Measurements from ENCODE around the gene KRTAP5-10.

The KRTAP5-10 gene

DNA sequence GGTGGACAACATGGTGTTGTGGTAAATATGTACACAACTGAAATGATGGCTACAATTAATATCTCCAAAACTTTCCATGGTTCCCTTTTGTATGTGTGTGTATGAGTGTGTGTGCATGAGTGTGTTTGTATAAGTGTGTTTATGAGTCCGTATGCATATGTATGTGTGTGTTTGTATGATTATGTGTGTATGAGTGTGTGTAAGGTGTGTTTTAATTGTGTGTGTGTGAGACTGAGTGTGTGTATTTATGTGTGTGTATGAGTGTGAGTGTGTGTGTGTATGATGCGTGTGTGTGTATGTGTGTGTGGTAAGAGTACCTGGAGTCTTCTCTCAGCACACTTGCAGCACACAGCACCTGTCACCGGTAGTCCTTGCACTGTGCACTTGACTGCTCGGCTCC, 9.3 kb upstream of the KRTAP5-10 start:
- Histone ChIP-seq H3K27ac (ENCODE audit: low read depth, low read length) (no peak overlapping the region), H3K27me3 (ENCODE audit: low read length) (no peaks in the 10 kb centered on the region), H3K4me2 (ENCODE audit: low read depth, low read length, poor library complexity, severe bottlenecking) (no peak overlapping the region), H3F3A (ENCODE audit: insufficient read depth) (no peaks in the 10 kb centered on the region), H3K36me3 (ENCODE audit: low read length) (no peaks in the 10 kb centered on the region), H3K9ac (ENCODE audit: low read length) (no peak overlapping the region), H3K4me3 (ENCODE audit: insufficient read depth, low read length, poor library complexity, severe bottlenecking) (no peak overlapping the region), H3K79me2 (ENCODE audit: insufficient read depth, low read length) (no peaks in the 10 kb centered on the region), H3K9me3 (ENCODE audit: insufficient read depth, low read length) (no peaks in the 10 kb centered on the region), H3K9me2 (replicated peaks; ENCODE audit: insufficient read depth, low read length) (no peaks in the 10 kb centered on the region), H4K20me1 (ENCODE audit: low read depth, low read length) (no peaks in the 10 kb centered on the region), H2AFZ (ENCODE audit: low read depth, low read length, severe bottlenecking) (no peak overlapping the region)
- TF ChIP-seq EZH2phosphoT487 (conservative IDR thresholded peaks at IDR 0.05; ENCODE audit: low read length), result no peak
- TF ChIP-seq CTCF (IDR thresholded peaks at IDR 0.05; ENCODE audit: insufficient read depth, low read length, poor library complexity, severe bottlenecking), result no peak

DNA sequence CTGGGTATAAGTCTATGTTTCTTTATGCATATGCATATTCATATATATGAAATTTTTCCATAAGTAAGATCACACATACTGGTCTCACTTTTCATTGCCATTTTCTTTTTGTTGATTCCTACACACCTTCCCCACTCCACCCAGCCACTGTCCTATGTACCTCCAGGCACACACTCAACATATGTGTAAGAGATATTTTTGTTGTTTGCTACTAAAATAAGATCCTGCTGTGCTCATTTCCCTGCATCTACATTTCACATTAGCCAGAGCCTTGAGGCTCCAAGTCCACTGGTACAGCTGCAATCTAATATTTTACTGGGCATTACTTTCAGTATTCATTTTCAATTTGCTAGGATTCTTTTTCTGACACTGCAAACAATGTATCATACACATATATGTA, 8.1 kb upstream of the KRTAP5-10 start:
- Histone ChIP-seq H3K4me2 (ENCODE audit: low read depth, low read length, poor library complexity, severe bottlenecking) (no peak overlapping the region), H2AFZ (ENCODE audit: low read depth, low read length, severe bottlenecking) (no peak overlapping the region), H3F3A (ENCODE audit: insufficient read depth) (no peaks in the 10 kb centered on the region), H3K9me3 (ENCODE audit: insufficient read depth, low read length) (no peaks in the 10 kb centered on the region), H4K20me1 (ENCODE audit: low read depth, low read length) (no peaks in the 10 kb centered on the region), H3K79me2 (ENCODE audit: insufficient read depth, low read length) (no peaks in the 10 kb centered on the region), H3K4me3 (ENCODE audit: insufficient read depth, low read length, poor library complexity, severe bottlenecking) (no peak overlapping the region), H3K27ac (ENCODE audit: low read depth, low read length) (no peak overlapping the region), H3K9ac (ENCODE audit: low read length) (no peak overlapping the region), H3K9me2 (replicated peaks; ENCODE audit: insufficient read depth, low read length) (no peaks in the 10 kb centered on the region), H3K27me3 (ENCODE audit: low read length) (no peaks in the 10 kb centered on the region), H3K36me3 (ENCODE audit: low read length) (no peaks in the 10 kb centered on the region)
- TF ChIP-seq CTCF (IDR thresholded peaks at IDR 0.05; ENCODE audit: insufficient read depth, low read length, poor library complexity, severe bottlenecking) (no peak), EZH2phosphoT487 (conservative IDR thresholded peaks at IDR 0.05; ENCODE audit: low read length) (no peak)

GRCh38 chr11:71558996-71559395, 6.4 kb upstream of the KRTAP5-10 start:
- Histone ChIP-seq H3K9me3 (ENCODE audit: insufficient read depth, low read length) (no peaks in the 10 kb centered on the region), H3F3A (ENCODE audit: insufficient read depth) (no peaks in the 10 kb centered on the region), H3K27me3 (ENCODE audit: low read length) (no peaks in the 10 kb centered on the region), H3K4me2 (ENCODE audit: low read depth, low read length, poor library complexity, severe bottlenecking) (no peak overlapping the region), H3K27ac (ENCODE audit: low read depth, low read length) (no peak overlapping the region), H3K36me3 (ENCODE audit: low read length) (no peaks in the 10 kb centered on the region), H3K79me2 (ENCODE audit: insufficient read depth, low read length) (no peaks in the 10 kb centered on the region), H4K20me1 (ENCODE audit: low read depth, low read length) (no peaks in the 10 kb centered on the region), H3K4me3 (ENCODE audit: insufficient read depth, low read length, poor library complexity, severe bottlenecking) (no peak overlapping the region), H3K9ac (ENCODE audit: low read length) (no peak overlapping the region), H3K9me2 (replicated peaks; ENCODE audit: insufficient read depth, low read length) (no peaks in the 10 kb centered on the region), H2AFZ (ENCODE audit: low read depth, low read length, severe bottlenecking) (no peak overlapping the region)
- TF ChIP-seq CTCF (IDR thresholded peaks at IDR 0.05; ENCODE audit: insufficient read depth, low read length, poor library complexity, severe bottlenecking) (no peak), EZH2phosphoT487 (conservative IDR thresholded peaks at IDR 0.05; ENCODE audit: low read length) (no peak)

- H3K9ac ChIP-seq (ENCODE audit: low read length), result no peak overlapping the region
- H3K36me3 ChIP-seq (ENCODE audit: low read length), result no peaks in the 10 kb centered on the region
- H3K27ac ChIP-seq (ENCODE audit: low read depth, low read length), result no peak overlapping the region
- no peak overlapping the region for H3K4me2 ChIP-seq (ENCODE audit: low read depth, low read length, poor library complexity, severe bottlenecking)
- H3F3A ChIP-seq (ENCODE audit: insufficient read depth), result no peaks in the 10 kb centered on the region
- H3K9me2 ChIP-seq (replicated peaks; ENCODE audit: insufficient read depth, low read length), result no peaks in the 10 kb centered on the region
- no peaks in the 10 kb centered on the region for H3K27me3 ChIP-seq (ENCODE audit: low read length)
- no peak overlapping the region for H3K4me3 ChIP-seq (ENCODE audit: insufficient read depth, low read length, poor library complexity, severe bottlenecking)
- TF ChIP-seq CTCF (IDR thresholded peaks at IDR 0.05; ENCODE audit: insufficient read depth, low read length, poor library complexity, severe bottlenecking) (no peak), EZH2phosphoT487 (conservative IDR thresholded peaks at IDR 0.05; ENCODE audit: low read length) (no peak)
- H2AFZ ChIP-seq (ENCODE audit: low read depth, low read length, severe bottlenecking), result no peak overlapping the region
- H4K20me1 ChIP-seq (ENCODE audit: low read depth, low read length), result no peaks in the 10 kb centered on the region
- no peaks in the 10 kb centered on the region for H3K79me2 ChIP-seq (ENCODE audit: insufficient read depth, low read length)
- H3K9me3 ChIP-seq (ENCODE audit: insufficient read depth, low read length), result no peaks in the 10 kb centered on the region
These were observed 3.2 kb upstream of the KRTAP5-10 start for GRCh38 chr11:71562120-71562519.

Data from SU-DHL-6 (cell line).